GM12874 (cell line): Measurements from ENCODE around the gene ZNF544.

Experiments used
- TF ChIP-seq, protein P1 (sequence below): IDR thresholded peaks from 2 replicates; pipeline ENCODE4 v1.5.1; 2011; ENCODE audit warnings: low read depth, mild to moderate bottlenecking, control low read depth, low read length, moderate library complexity; ENCODE audit not compliant: insufficient read depth

ZNF544 gene

DNA sequence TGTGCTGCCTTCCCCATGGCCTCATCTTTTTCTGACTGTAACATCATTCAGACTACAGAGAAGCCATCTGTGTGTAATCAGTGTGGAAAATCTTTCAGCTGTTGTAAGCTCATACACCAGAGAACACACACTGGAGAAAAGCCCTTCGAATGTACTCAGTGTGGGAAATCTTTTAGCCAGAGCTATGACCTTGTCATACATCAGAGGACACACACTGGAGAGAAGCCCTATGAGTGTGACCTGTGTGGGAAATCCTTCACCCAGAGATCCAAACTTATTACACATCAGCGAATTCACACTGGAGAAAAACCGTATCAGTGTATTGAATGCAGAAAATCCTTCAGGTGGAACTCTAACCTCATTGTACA is 32.9 kb downstream of the ZNF544 start:
- TF ChIP-seq, protein P1, sequence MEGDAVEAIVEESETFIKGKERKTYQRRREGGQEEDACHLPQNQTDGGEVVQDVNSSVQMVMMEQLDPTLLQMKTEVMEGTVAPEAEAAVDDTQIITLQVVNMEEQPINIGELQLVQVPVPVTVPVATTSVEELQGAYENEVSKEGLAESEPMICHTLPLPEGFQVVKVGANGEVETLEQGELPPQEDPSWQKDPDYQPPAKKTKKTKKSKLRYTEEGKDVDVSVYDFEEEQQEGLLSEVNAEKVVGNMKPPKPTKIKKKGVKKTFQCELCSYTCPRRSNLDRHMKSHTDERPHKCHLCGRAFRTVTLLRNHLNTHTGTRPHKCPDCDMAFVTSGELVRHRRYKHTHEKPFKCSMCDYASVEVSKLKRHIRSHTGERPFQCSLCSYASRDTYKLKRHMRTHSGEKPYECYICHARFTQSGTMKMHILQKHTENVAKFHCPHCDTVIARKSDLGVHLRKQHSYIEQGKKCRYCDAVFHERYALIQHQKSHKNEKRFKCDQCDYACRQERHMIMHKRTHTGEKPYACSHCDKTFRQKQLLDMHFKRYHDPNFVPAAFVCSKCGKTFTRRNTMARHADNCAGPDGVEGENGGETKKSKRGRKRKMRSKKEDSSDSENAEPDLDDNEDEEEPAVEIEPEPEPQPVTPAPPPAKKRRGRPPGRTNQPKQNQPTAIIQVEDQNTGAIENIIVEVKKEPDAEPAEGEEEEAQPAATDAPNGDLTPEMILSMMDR, result no peak

GRCh38 chr19:58261968-58262921 is 33.5 kb downstream of the ZNF544 start:
- TF ChIP-seq, protein P1, result no peak

DNA sequence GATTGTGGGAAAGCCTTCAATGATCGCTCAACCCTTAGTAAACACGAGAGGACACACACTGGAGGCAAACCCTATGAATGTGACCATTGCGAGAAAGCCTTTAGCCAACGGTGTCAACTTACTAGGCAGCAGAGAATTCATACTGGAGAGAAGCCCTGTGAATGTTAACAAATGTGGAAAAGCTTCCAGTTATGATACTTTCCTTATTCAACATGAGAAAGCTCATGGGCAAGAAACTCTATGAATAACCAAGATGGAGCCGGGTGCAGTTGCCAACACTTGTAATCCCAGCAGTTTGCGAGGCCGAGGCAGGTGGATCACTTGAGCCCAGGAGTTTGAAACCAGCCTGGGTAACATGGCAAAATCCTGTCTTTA is 34.2 kb downstream of the ZNF544 start:
- TF ChIP-seq, protein P1, result no peak

DNA sequence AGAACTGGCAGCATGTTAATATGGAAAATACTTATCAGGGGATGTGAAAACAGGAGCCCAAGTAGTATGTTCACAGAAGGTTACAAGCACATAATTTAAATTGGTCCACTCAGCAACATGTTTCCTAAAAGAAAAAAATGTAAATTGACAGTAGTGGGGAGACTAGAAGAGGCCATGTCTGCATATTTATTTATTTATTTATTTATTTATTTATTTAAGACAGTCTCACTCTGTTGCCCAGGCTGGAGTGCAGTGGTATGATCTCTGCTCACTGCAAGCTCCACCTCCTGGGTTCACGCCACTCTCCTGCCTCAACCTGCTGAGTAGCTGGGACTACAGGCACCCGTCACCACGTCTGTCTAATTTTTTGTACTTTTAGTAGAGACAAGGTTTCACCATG is 36.4 kb downstream of the ZNF544 start:
- TF ChIP-seq, protein P1, result no peak

DNA sequence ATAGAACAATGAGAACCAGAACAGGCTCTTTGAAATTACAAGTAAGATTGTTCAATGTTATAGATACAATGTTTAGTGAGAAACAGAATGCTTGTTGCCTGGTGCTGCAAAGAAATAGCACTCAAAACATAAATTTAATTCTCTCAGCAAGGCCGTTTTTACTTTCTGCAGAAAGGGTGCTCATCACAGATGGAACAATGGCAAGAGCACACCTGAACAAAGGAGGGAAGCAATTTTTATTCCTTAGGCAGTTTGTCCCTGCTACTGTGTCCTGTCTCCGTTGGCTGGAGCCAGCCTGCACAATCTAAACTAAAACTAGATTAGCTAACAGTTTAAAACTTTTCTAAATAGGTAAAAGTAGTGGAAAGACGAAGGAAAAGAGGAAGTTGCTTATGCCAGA is 39.6 kb downstream of the ZNF544 start:
- TF ChIP-seq, protein P1, result no peak

GRCh38 chr19:58274771-58275201 is 46.1 kb downstream of the ZNF544 start:
- TF ChIP-seq, protein P1, result no peak

DNA sequence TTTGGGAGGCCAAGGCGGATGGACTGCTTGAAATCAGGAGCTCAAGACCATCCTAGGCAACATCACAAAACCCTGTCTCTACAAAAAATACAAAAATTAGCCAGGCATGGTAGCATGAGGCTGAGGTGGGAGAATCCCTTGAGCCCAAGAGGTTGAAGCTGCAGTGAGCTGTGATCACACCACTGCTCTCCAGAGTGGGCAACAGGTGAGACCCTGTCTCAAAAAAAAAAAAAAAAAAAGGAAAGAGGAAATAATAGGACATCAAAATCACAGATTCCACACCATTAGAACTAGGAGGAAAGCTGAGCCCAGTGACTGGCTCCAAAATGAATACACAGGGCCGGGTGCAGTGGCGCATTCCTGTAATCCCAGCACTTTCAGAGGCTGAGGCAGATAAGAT is 46.9 kb downstream of the ZNF544 start:
- TF ChIP-seq, protein P1, result no peak
